Eye (tissue), 1 donor: Measurements from ENCODE around the gene RAB36.

Experiments
- DNase-seq: peaks from one replicate; pipeline ENCODE4 v3.0.0-alpha.2; 2015

Gene RAB36, protein sequence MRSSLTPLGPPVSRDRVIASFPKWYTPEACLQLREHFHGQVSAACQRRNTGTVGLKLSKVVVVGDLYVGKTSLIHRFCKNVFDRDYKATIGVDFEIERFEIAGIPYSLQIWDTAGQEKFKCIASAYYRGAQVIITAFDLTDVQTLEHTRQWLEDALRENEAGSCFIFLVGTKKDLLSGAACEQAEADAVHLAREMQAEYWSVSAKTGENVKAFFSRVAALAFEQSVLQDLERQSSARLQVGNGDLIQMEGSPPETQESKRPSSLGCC

DNA sequence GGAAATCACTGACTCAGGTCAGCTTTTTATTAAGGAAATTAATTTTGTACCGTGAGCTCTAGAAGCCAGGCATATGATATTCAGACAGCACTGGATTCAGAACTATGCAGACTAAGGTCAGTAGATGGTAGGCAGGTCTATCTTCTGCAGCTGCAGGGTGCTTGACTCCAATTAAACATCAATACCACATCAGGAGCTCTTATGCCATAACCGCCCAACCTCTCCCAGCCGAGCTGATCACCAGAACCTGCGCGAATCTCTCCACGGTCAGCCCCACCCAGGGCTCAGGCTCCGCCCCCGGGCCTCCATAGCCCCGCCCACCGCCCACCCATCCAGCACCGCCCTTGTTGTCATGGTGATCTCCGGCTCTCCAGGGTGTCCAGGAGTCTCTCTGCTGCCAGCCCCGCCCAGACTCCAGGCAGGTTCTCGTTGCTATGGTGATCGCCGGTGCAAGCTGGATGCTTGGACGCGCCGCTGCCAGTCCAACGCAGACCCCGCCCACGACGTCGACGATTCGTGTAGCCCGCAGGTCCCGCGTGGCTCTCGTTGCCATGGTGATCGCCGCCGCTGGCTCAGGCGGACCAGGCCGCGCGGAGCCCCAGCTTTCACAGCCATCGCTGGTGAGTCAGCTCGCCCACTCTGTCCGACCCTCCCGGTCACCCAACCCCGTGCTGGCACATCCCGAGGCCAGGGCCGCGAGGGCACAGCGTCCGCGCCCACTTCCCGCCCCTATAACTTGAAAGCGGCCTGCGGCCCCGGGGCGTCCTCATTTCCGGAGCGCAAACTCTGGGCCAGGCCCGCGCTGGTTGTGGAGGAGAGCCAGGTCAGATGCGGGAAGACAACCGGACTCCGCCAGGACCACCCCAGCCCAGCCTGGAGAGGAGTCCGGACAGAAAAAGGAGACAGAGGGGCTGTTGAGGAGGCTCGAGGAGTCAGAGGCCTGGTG is at the start of gene RAB36:
TSS of gene RAB36 (plus strand) at position 546 of the 946 bp plus-strand sequence. CDS start 1,140 bp downstream, outside the sequence.
- DNase-seq = peak; percentile 99

DNA sequence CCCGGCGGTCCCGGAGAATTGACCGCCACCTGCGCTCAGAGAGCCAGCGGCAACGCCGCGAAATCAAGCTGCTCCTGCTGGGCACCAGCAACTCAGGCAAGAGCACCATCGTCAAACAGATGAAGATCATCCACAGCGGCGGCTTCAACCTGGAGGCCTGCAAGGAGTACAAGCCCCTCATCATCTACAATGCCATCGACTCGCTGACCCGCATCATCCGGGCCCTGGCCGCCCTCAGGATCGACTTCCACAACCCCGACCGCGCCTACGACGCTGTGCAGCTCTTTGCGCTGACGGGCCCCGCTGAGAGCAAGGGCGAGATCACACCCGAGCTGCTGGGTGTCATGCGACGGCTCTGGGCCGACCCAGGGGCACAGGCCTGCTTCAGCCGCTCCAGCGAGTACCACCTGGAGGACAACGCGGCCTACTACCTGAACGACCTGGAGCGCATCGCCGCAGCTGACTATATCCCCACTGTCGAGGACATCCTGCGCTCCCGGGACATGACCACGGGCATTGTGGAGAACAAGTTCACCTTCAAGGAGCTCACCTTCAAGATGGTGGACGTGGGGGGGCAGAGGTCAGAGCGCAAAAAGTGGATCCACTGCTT is 49.4 kb upstream of the RAB36 start:
- no peak for DNase-seq

DNA sequence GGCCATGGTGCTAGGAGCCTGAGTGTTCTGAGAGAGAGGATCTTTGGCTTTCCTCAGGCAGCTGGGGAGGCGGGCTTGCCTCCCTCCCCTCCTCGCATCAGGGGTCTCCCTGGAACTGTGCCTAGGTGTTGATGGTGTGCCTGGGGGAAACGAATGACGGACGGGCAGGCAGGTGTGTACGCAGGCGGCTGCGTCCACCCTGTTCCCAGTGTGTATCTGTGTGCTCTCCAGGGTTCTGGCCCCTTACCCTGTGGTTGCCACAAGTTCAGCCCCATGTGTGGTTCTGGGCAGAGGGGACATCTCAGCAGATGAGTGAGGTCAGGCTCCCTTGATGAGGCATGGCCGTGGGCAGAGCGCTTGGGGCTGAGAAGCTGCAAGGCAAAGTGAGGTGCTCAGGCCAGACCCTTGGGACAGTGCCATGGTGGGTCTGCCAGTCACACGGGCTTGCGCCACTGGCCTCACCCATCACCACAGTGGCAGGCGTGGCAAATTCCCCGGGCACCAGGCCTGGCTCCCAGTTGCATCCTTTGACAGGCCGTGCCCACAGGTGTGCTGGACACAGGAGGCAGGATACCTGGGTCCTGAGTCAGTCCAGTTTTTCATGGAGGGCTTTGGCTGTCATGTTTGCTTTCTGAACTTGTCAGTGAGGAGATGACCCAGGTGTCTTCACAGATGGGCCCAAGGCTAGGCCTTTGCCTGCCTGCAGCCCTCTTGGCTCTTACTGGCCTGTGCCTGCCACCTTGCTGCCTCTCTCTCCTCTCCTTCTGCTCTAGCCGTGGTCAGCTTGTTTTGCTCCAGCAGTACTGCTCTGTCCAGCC is 47.7 kb upstream of the RAB36 start:
- no peak for DNase-seq

DNA sequence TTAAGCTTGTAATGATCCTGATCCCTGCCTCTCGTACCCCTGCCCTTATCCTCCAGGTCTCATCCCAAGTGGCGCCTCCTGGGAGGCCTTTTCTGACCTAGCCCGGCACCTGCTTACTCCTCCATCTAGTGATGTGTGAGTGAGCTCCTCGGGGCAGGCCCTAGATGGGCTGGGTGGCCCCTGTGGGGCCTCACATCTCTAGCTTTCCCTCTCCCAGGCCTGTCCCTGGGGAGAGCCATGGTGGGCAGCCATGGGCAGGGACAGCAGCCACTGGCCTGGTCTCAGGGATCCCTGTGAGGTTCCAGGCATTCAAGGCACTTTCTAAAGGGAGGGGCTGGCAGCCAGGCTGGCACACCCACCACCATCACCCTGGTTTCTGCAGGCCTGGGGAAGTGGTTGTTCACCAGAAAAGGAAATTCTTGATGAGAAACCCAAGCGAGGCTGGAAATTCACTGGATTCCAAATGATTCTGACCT is 47.0 kb upstream of the RAB36 start:
- DNase-seq = no peak

DNA sequence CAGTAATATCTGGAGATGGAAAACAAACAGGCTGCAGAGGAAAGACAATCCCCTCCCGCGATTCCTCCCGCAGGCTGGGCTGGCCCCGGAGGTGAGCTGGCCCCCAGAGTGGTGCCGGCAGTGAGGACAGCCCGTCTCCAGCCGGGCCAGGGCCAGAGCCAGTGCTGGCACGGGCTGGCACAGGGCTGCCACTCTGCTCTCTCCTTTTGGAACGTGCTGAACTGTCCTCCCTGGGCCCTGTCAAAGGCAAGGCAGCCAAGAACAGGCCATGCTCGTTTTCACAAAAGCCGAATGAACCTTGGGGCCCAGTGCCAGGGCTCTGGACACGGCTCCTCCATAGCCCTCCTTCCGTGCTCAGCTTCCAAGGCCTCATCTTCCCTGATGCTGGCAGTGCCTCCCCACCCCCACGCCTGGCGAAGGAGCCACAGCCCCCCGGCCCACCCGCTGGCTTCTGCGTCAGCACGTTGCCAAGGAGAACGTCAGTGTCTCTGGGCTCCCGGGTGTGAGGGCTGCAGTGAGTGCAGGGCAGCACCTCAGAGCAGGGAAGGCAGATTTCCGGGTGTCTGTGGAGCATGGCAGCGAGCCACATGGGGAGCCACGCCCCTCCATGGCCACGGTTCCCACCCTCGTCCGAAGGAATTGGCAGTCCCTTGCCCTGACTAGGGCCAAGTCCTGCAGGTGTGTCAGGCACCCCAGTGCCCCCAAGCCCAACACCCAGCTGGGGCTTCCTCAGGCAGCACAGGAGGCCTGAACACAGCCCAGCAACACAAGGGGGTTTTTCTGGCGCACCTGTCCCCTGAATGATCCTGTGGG is 46.4 kb upstream of the RAB36 start:
- DNase-seq = no peak

DNA sequence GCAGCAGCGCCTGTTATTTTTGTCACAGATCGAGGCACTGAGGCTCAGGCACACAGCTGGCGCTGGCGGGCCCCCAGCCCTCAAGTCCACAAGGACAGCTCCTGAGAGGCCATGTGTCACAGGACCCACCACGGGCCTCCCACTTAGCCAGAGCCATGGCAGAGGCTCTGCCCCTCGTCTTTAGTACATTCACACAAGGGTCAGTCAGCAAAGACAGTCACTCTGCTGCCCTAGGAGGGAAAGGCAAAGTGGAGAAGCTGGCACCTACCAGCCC is 45.8 kb upstream of the RAB36 start:
- no peak for DNase-seq

DNA sequence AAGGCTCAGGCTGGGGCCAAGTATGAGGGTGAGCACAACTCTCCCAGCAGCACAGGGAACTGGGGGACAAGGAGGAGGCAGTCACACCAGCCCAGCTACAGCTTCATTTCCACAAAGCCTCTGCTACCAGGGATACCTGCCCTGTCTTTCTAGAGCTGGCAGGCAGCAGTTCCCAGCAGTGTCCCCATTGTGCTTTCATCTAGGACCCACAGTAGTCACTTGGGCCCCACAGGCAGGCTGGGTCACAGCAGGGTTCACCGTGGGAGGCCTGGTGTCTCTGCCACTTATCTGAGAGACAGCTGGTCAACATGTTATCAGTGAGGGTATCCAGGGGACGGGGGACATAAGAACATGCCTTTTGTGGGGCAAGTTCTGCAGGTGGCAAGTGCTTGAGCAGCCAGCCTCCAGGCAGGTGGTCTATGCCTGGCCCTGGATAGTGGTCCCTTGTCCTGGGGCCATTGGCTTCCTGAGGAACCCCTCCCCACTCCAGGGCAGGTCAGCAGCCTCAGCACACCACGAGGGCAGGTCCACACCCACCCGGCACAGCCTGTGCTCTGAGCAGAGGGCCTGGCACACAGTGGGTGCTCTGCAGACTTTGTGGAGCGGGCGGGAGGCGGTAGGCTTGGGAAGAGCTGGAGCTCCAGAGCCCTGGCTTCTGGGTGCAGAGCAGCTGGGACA is 45.0 kb upstream of the RAB36 start:
- no peak for DNase-seq

DNA sequence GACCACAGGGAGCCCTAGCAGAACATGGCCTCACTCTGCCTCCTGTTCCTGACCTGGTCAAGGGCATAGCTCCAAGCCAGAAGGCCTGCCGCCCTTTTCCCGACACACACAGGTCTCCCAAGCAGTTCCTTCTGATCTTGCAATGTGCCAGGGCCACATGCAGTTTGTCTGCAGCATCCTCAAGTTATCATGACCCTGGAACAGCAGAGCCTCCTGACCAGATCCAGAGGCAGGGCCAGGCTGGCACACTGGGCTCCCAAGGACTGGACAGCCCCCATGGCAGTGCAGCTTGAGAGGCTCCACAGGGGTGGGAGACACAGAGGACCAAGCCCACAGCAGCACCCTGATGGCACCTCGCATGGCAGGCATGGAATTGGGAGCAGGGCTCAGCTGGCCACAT is 43.8 kb upstream of the RAB36 start:
- DNase-seq = no peak

DNA sequence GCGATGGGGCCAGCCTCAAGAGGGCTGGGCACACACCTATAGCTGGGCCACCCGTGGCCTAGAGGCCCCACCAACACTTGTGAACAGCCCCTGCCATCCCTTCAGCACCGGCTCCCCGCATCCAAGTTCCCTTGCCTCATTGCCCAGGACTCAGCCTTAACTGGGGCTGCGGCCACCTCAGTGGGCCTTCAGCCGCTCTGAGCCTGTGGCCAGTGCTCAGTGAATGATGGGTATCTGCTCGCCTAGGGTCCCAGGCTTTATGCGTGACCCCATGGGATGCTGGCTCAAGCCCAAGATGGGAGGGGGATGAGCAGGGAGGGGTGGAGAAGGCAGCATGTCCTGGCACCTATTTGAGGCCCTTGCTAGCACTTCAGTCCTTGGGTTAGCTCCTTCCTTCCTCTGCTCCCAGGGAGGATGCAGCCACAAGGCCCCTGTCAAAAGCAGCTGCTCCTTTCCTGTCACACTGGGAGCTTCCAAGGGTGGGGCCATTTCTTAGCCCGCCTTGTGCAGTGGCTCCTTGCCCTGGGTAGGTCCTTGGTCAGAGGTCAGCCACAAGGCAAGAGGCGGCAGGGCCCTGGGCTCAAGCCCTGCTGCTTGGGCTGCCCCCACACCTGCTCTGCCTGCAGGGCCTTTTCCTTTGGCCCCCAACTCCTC is 43.1 kb upstream of the RAB36 start:
- DNase-seq = no peak

DNA sequence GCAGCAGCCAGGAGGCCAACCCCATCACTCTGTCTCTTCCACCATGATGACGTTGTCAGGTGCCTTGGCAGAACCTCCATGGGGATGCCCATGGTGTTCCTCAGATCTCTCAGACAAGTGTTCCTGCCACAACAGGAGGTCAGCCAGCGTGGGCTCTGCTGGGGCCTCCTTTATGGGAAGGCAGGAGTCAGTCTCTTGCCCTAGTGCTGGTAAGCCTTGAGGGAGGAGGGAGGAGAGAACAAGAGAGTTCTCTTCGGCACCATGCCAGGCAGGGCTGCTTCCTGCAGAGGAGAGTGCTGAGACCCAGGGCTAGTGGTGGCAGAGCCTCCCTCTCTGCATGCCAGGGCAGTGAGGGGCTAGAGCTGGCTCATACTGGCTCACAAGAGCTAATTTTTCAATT is 42.5 kb upstream of the RAB36 start:
- DNase-seq = no peak

DNA sequence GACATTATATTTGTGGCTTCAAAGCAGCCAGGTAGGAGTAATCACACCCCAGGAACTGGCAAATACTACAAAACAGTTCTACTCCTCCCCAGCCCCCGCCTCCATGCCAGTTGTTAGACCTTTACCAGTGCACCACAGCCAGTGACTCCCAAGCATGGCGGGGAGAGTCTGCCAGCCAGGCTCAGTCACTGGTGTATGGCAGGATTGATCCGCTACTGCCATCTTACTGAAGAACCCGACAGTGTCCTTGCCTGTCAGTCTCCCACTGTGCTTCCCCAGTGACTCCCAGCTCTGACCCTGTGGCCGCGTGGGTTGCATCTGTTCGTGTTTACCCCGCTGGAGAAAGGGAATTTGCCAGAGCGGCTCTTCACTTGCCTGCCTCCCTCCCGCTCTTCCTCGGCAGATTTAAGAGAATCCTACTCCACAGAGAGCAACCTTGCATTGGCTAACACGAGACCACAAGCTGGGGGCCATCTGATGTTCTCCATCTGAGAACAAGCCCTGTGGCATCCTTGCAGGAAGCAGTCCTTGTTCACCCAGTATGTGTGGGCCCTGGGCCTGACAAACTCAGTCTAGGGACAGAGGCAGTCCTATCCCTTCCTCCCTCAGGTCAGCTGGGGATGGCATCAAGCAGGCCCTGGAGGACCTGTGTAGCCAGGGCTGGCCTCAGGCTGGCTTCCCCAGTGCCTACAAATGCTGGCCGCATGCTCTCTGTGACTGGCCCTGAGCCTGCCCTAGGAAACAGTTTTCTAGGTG is 41.9 kb upstream of the RAB36 start:
- DNase-seq = no peak

DNA sequence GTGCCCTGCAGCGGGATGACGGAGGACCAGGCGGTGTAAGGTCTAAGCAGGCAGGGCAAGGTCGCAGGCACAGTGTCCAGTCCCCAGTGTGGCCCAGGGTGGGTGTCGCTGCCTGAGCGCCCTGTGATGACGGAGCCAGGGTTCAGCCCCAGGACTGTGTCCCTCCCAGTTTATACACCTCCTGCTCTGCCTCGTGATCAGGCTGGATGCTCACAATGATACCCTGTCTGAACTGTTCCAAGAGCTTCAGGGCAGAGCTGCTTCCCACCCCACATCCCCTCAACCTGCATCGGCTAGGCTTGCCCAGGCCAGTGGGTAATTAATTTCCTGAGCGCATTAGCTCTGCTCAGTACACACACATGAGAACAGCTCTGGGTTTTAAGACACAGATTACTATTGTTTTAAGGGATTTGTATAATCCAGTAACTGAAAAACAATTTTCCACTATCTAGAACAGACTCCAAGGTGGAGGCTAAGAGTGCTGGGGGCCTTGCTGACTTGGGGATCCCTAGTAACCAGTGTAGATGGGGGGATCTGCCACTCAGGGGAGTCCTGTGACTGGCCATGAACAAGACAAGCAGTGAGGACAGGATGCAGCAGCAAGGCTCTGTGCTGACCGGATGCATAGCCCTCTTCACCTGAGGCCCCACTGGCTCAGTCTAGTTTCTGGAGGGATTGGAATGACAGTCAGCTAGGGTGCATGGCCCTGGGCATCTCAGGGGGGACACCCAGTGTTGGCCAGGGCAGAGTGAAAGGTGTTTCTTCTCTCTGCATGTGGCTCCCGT is 40.9 kb upstream of the RAB36 start:
- peak; percentile 55 for DNase-seq

DNA sequence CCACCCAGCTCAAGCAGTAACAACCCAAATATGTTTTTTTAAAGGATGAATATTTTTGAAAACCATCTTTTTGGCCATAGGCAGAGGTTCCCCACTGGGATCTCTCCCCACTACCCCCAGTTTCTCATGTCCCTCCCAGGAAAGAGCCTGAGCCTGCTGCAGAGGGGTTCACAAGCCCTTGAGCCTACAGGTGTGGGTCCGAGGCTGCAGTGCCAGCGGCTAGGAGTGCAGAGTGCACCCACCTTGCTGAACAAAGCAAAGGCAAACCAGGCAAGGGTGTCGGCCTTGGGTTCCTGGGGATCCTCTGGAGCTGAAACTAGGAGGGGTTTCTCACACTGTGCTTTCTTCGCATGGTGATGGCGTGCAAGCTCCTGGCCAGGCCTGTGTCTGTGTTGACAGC is 40.0 kb upstream of the RAB36 start:
- DNase-seq = no peak

DNA sequence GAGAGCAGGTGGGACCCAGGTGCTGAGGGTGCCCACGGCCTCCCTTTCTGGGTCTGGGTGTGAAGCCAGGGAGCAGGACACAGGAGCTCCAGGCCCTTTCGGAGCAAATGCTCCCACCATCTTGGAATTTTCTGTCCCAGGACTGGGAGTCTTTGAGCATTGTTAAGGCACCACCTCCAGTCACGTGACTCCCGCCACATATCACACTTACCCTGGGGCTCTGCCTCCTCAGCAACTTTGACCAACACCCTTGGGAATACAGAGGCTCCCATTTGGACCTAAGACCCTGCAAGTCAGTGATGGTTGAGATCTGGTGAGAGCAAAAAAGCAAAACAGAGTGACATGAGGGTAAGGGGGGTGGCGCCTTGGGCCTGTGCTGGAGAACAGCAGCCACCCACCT is 39.4 kb upstream of the RAB36 start:
- DNase-seq = no peak

DNA sequence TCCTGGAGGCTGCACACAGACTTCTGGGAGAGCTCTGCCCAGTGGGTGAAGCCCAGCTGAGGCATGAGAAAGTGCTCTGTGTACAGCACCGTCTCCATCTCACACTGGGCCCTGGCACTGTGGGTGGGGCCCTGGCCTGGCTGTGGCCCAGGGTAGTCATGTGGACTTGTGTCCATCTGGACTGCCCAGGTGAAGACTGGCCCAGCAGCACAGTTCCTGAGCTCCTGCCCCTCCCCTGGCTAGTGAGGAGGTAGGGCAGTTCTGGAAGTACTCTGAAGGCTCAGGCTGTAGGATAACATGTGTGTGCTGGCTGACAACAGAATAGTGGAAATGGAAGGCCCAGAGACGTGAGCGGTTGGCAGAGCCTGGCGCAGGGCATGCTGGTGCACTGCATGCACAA is 38.9 kb upstream of the RAB36 start:
- DNase-seq = no peak

DNA sequence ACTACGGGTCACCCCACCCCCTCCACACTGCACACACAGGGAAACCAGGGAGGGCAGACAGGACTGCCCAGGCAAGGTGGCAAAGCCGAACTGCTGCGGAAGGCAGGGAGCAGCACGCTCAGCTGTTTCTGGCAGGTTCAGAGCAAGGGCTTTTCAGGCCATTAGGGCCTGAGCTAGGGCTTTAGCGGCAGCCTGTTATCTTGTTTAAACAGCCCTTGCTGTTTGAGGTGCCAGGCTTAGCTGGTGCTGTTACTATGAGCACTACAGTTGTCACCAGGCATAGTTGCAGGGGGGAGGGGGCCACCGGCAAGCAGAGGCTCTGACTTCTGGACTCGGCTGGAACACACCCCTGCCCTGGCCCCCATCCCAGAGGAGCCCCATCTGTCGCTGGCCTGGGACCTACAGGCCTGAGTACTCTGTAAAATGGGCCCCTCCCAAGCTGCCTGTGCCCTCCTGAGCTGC is 38.3 kb upstream of the RAB36 start:
- DNase-seq = no peak

DNA sequence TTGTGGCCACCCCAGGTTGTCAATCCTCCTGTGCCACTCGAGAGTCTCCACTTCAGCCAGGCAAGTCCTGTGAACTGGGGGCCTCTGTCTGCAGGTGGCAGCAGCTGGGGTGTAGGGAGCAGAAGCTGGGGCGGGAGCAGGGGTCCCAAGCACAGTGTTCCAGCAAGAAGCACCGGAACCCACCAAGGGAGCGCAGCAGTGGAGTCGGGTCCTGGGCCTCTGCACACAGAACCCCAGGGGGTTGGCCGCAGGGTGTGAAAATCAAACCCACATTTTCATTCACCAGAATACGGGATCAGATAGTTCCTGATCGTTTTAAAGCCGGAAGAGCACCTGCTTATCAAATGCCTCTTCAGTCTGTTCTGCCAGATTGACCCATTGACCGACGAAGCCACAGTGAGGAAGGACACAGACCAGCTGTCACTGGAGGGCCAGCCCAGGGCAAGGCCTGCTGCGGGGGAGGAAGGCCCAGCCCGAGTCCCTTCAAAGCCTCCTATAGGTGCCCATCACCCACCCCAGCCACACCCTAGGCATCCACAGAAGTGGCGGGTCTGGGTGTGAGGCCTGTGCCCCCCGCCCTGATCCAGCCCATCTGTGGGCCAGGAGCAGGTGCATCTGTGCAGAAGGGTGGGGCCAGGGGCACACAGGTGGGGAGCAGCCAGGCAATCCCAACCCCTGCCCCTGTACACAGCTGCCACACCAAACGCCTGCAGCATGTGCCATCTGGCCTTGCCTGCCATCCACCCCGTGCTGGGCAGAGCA is 37.6 kb upstream of the RAB36 start:
- DNase-seq = no peak
